HG03558 (cell line): Measurements from ENCODE around the gene SINHCAF.
"Not testable (repeated sequence)": the region's sequence is repeated elsewhere in the genome, so short reads cannot be mapped to it uniquely, and the experiment has no call there.

Experiments
- ATAC-seq: cut with Tn5 transposase; IDR thresholded peaks from one replicate; pipeline ENCODE4 v1.9.1; 2021; ENCODE audit warnings: moderate number of reproducible peaks; ENCODE audit not compliant: unreplicated experiment; ENCODE audit errors: extremely low read depth

Gene SINHCAF, protein sequence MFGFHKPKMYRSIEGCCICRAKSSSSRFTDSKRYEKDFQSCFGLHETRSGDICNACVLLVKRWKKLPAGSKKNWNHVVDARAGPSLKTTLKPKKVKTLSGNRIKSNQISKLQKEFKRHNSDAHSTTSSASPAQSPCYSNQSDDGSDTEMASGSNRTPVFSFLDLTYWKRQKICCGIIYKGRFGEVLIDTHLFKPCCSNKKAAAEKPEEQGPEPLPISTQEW

DNA sequence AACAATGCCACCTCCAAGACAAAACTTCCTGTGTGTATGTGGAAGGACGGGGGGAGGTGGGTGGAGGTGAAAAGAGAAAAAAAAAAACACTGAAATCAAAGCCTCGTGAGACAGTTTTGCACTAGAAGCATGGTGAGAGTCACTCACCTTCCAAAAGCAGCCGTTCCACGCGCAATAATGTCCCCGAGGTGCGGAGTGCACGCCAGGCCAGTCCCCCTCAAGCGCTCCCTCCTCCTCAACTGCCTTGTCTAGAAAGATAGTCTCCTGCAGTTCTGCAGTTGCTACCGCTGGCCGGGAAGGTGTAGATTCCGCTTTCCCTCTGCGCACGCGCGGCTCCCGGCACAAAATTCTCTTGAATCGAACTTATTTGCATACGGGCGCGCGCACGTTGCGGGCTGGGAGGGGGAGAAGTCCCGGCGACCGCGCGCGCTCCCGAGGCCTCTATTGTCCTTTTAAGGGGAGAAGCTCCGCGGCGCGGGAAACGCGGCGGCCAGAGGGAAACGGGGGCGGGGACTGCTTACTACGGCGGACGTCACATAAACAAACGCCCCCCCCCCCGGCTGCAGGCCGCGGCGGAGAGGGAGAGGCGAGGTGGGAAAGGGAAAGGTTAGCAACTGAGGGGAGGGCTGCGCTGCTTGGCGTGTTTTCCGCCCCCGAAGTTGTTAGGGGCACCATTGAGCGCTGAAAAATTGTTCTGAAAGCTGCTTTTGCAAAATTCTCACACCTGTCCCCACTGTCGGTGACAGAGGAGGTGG, at the start of gene SINHCAF:
SINHCAF (minus strand) TSS at position 274 of the 755 bp plus-strand sequence. CDS start 27,946 bp downstream, outside the sequence.
- peak; percentile 26 for ATAC-seq

DNA sequence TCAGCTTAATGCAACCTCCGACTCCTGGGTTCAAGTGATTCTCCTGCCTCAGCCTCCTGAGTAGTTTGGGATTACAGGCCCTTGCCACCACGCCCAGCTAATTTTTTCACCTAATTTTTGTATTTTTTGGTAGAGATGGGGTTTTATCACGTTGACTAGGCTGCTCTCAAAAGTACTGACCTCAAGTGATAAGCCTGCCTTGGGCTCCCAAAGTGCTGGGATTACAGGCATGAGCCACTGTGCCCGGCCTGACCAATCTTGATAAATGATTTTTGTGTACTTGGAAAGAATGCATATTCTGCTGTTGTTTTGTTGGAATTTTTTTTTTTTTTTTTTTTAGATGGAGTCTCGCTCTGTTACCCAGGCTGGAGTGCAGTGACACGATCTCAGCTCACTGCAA, 49.5 kb upstream of the SINHCAF start:
- ATAC-seq: not testable (repeated sequence)

DNA sequence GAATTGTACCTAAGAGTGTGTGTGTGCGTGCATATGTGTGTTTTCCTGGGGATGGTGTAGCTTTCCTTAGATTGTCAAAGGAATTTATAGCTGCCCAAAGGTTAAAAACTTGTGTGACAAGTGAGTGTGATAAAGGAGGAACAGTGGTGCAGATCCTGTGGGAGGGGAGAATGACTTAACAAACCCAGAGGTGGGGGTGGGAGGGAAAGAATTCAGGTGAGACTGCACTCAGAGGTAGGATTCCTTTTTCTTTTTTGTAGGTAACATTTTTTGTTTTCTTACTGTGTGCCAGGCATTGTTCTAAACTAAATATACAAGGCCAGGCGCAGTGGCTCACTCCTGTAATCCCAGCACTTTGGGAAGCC, 45.3 kb upstream of the SINHCAF start:
- no peak for ATAC-seq

DNA sequence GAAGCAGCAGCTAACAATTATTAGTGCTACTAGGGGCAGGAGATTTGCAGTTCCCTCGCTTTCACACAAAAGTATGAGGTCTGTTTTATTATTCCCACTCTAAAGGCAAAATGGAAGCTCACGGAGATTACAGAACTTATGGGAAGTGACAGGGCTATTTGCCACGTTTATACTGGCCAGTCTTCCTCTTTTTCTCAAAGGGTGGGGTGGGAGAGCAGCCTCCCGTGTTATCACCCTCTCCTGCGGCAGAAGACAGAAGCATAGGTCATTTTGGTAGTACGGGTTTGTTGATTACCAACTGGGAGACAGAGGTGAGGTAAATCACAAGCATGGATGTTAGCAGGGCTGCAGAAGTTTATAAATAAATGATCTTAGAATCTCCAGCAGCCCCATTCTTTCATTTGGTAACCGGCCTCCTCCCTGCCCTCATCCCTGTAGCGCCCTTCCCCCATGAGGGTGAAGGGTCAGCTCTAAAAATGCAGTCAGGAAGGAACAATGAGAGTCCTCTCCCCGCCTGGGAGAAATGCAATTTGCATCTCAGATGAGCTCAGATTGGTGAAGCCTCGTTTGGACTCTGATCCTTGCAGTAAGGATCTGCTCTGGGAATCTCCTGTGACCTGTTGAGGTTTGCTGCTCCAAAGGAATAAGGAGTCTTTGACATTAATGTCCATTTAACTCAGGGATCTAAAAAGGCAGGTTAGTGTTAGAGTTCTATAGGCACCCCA, 44.7 kb upstream of the SINHCAF start:
- ATAC-seq: no peak

DNA sequence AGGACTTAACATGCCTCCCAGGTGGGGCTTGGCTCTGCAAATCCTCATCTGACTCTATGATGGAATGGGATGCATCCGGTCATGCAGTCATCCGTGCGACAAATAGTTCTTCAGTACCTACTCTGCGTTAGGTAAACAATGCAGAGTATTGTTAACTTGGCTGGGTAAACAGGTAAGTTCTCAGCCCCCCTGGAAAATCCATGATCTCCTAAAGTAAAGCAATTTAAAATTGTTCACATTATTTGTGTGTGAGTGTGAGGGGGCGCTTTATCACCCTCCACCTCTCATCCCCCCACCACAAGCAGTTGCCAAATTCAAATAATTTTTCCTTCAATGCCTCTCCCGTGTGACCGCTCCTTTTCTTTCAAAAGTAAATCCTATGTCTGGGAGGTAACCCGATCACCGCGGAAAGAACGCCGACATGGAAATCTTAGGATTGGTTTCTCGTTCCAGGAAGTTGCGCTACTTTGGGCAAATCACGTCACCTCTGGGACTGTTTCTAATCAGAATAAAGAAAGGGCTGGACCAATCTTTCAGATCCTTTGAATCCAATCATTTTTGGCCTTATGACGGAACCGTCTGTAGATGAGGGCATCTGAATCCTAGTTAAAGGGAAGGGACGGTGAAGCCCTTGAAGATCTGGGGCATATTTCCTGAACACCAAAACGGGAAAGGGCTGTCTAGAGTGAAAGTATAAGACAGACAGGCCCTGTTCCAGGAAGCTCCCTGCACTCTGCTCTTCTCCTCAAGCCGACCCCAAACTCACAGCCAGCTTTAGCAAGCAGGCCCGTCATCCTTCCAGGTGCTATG, 44.0 kb upstream of the SINHCAF start:
- no peak for ATAC-seq

DNA sequence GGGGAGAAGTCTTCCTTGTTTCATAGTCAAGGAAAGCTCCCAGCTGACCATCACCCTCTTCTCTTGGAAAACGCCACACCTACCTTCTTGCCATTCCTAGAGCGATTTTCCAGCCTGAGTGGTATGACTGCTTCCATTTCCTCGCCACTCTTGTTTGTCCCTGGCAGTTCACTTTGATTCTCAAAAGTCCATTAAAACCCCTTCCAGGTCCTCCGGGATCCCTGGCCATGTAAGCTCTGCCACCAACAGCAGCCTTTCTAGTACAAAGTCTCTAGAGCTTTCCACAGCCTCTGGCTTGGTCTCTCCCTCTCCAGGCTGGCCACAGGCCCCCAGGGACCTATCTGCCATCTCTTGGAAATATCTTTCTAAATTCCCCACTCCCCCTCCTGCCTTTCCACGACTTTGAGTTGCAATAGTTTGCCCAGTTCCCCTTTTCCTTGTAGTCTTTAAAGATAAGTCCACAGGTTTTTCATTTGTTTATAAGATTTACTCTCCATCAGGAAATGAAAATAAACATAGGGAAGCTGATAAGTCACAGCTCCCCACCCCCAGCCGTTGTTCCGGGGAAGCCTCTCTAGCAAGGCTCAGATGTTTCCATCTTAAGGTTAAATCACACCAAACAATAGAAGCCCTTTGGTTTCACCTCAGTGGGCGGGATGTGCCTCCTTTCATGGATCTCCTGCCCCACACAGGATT, 42.9 kb upstream of the SINHCAF start:
- ATAC-seq: no peak

DNA sequence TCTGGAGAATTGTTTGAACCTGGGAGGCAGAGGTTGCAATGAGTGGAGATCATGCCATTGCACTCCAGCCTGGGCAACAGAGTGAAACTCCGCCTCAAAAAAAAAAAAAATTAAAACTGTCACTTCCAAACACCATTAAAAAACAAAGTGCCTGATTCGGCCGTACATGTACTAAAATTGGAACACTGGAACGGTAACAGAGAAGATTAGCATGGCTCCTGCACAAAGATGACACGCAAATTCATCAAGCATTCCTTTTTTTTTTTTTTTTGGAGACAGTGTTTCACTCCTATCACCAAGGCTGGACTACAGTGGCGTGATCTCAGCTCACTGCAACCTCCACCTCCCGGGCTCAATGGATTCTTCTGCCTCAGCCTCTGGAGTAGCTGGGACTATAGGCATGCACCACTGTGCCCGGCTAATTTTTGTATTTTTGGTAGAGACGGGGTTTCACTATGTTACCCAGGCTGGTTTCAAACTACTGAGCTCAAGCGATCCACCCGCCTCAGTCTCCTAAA, 40.2 kb upstream of the SINHCAF start:
- ATAC-seq: no peak

DNA sequence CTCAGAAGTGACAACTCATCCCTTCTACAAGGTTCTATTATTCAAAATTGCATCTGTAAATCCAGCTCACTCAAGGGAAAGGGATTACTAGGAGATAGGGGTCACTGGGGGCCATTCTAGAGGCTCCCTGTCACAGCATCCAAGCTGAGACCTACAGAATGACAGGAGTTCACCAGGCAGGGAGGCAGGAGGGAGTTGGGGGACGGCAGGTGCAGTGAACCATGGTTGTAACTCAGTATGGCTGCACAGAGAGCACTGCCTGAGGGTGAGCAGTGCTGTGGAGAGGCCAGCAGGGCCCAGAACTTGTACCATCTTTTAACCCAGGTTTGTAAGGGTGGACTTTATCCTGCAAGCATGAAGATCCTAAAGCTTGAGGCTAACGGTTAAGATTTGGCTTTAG, 37.9 kb upstream of the SINHCAF start:
- no peak for ATAC-seq

DNA sequence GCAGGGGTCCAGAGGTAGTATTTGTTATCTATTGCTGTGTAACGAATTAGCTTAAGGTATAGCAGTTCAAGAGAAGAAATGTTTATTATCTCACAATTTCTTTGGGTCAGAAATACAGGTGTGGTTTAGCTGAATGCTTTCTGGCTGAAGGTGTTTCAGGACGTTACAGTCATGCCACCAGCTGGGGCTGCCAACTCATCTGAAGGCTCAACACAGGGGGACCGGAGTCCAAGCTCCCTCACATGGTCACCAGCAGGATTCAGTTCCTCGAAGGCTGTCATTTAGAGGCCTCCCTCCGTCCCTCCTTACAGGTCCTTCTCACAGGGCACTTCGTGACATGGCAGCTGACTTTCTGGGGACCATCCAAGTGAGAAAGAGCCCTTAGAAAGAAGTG, 37.5 kb upstream of the SINHCAF start:
- peak; percentile 16 for ATAC-seq

DNA sequence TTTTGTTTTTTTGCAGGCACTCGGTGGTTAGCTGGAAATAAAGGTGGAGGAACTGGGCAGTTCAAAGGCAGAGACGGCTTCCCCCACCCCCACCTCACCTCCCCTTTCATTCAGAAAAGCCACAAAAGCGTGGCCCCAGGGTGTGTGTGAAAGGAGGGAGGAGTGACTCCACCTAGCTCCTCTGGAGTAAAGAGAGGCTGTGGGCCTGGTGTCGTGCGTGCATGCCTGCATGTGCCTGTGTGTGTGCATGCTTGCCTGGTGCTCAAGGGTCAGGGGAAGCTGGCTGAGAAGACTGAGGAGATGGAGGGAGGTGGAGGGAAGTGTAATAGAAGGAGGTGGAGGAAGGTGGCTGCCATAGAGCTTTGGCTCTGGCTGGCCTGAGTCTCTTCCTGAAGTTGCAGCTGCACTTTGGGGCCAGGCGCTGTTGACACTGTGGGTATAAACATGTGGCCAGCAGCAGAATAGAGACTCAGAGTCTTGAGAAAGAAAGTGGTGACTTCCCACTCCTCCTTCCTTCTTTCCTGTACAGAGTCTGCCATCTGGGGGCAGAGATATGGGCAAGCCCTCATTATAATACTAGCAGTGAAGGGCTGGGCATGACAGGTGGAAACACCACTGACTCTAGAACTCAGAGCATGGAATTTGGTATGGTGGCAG, 36.9 kb upstream of the SINHCAF start:
- peak; percentile 72 for ATAC-seq

DNA sequence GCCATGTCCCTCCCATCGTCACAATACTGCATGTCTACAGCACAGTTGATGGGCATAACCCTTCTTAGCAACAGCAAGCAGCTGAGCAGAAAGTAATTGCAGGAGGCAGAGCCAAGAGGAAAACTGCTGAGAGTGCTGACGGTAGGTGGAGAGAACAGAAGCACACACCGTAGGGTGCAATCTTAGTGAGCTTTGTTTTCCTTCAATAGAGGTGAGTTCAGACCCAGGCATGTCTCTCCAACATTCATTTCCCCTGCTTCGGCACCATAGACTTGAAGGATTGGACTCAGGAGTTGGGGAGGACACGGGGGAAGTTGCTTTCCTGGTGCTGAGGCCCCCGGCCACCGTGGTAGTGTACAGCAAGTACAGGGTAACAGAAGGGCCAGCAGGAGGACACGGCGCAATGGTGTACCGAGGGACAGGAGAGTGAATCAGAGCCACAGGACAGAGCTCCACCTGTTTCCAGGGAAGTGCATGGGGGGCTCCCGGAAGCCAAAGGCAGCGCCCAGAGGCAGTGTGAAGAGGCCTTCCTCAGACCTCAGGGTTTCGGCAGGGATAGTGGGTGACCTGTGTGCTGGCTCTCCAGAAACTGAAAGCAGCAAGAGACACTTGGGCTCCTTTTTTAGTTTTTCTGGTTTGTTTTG, 36.3 kb upstream of the SINHCAF start:
- ATAC-seq: no peak

DNA sequence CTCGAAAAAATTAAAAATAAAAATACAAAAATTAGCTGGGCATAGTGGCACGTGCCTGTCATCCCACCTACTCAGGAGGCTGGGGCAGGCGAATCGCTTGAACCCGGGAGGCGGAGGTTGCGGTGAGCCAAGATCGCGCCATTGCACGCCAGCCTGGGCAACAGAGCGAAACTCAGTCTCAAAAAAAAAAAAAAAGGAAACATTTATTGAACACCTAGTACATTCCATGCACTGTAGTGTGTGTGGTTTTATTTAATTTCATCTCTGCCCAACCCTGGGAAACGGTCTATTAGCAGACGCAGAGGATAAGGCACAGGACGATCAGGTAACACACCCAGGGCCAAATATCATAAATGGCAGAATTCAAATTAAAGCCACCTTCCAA, 35.8 kb upstream of the SINHCAF start:
- no peak for ATAC-seq

DNA sequence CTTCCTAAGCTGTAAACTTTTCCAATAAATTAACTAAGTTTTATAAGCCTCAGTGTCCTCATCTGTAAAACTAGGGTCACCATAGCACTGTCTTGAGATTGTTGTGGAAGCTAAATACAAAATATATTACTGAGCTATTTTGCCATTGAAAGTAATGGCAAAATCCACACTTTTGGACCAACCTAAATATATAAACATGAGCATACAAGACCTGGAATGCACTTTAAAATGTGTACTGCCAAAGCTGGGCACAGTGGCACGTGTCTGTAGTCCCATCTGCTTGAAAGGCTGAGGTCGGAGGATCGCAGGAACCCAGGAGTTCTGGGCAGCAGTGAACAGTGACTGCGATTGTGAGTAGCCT, 29.8 kb upstream of the SINHCAF start:
- no peak for ATAC-seq

DNA sequence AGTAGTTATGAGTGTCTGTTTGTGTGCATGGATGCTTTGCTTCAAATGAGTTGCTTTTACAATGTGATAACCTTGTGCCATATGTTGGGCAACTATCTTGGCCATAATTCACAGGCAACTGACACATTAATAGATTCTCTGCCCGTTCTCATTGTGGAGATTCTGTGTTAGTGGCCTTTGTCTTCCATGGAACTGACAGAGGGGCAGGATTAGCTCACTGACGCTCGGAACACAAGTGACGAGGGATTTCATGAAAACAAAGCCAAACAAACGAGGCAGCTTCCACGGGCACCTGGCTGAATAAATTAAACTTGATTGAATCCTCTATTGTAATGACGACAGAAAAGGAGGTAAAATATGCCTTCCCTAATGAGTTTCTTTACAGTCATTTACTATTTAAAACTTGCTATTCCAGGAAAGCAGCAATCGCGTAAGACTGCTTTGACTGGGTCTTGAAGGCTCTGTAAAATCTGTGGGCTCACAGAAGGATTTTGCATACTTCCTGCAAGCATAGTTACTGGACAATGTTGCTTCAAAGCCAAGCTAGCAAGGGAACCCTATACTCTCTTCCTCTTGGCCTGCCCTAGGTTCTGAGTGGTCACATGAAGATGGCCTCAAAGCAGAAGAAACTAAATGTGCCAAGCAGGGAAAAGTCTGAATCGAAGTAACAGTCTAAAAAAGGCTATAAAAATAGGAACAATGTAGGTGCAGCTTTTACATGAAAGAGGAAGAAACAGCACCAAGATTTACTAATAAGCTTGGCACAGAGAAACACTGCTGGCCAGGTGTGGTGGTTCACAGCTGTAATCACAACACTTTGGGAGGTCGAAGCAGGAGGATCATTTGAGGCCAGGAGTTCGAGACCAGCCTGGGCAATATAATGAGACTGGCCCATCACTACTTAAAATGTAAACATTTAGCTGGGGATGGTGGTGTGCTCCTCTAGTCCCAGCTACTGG, 28.1 kb upstream of the SINHCAF start:
- ATAC-seq: no peak

DNA sequence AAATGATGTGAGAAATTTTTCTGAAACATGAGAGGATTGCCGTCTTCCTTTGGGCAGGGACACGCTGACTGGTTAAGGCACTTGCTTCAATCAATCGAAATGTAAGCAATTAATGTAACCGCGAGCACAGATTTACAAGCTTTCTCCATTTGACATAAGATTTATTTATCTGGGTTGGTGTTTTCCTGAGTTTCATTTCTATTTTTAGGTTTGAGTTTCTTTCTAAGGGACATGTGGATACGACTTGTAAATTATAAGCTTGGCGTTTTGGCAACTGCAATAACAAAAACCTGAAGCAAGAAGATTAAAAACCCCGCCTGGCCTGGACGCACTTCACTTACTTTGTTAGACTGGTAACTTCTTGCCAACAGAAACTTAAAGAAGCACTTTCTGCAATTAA, 20.3 kb upstream of the SINHCAF start:
- no peak for ATAC-seq

DNA sequence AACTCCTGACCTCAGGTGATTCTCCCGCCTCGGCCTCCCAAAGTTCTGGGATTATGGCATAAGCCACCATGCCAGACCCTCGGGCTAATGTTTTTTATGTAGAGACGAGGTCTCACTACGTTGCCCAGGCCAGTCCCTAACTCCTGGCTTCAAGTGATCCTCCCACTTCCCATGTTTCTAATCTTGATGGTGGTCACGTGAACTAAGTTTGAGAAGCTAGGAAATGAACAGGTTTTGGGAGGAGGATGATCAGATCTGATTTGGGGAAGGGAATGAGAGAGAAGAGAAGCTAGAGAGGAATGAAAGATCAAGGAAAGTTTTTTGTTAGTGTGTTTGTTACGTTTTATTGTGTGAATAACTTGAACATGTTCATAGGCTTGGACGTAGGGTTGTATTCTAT, 17.2 kb upstream of the SINHCAF start:
- ATAC-seq: no peak

DNA sequence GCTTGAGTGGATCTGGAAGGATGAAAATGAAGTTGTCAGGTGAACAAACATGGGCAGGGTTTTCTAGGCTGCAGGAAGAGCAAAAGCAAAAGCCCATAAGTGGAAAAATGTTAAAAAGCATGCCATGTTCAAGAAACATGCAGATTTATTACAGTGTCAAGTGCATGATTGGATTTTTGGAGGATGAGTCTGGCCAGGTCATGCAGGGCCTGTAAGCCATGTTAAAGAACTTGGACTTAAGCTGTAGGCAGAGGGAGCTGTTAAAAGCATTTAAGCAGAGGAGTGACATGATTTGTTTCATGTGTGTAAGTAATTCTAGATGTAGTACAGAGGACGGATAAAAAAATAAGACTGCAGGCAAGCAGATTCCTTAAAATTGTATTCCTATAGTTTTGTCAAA, 16.3 kb upstream of the SINHCAF start:
- ATAC-seq: no peak
